ENCODE measurements around the gene BTBD7. TPM values are rescaled to one million over a fixed set of nuclear protein-coding genes. Genes with fewer than 3 reads are reported as not detected.

BTBD7 gene
- total RNA-seq, 4 donors from 2014 or later, result 20.5 to 34.0 (median 25.7) TPM

GRCh38 chr14:93286212-93286890 is 46.5 kb downstream of the BTBD7 start:
- DNase-seq (ENCODE audit: low spot score) (no peak), ATAC-seq (ENCODE audit: low FRiP score) (no peak)
- TF ChIP-seq, protein P1, sequence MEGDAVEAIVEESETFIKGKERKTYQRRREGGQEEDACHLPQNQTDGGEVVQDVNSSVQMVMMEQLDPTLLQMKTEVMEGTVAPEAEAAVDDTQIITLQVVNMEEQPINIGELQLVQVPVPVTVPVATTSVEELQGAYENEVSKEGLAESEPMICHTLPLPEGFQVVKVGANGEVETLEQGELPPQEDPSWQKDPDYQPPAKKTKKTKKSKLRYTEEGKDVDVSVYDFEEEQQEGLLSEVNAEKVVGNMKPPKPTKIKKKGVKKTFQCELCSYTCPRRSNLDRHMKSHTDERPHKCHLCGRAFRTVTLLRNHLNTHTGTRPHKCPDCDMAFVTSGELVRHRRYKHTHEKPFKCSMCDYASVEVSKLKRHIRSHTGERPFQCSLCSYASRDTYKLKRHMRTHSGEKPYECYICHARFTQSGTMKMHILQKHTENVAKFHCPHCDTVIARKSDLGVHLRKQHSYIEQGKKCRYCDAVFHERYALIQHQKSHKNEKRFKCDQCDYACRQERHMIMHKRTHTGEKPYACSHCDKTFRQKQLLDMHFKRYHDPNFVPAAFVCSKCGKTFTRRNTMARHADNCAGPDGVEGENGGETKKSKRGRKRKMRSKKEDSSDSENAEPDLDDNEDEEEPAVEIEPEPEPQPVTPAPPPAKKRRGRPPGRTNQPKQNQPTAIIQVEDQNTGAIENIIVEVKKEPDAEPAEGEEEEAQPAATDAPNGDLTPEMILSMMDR (IDR thresholded peaks at IDR 0.05), result no peak

- TF ChIP-seq, protein P1 (IDR thresholded peaks at IDR 0.05), result no peak
- DNase-seq (ENCODE audit: low spot score) (no peak), ATAC-seq (ENCODE audit: low FRiP score) (no peak)
Observed at GRCh38 chr14:93285044-93285443, 47.8 kb downstream of the BTBD7 start.

DNA sequence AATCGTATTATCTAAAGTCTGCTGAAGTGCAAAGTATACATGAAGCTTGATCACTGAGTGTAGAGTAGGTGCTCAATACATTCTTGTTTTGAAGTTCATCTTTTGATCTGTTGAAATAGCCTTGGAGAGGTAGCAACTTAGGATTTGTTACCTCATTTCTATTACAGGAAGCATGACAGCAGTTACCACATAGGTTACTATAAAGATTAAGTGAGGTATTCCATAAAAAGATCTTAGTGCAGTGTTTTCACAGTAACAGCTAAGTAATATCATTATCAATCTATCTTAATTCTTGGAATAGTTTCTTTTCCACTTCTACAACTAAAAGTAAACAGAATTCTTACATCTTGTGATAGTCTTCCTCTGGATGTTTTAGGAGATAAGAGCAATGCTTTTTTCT is 50.9 kb downstream of the BTBD7 start:
- ATAC-seq (ENCODE audit: low FRiP score), result no peak
- DNase-seq (ENCODE audit: low spot score), result no peak
- TF ChIP-seq, protein P1 (IDR thresholded peaks at IDR 0.05), result no peak

DNA sequence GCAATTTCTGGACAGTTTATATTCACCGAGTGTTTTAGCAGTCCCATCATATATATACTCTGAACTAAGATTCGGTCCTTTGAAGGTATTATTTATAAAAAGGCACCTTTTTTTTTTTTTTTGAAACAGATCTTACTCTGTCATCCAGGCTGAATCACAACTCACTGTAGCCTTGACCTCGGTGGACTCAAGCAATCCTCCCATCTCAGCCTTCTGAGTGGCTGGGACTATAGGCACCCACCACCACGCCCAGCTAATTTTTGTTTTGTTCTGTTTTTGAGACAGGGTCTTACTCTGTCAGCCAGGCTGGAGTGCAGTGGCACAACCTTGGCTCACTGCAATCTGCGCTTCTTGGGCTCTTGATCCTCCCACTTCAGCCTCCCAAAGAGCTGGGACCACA is 52.1 kb downstream of the BTBD7 start:
- no peak for DNase-seq (ENCODE audit: low spot score)
- ATAC-seq (ENCODE audit: low FRiP score), result no peak
- TF ChIP-seq, protein P1 (IDR thresholded peaks at IDR 0.05), result no peak

DNA sequence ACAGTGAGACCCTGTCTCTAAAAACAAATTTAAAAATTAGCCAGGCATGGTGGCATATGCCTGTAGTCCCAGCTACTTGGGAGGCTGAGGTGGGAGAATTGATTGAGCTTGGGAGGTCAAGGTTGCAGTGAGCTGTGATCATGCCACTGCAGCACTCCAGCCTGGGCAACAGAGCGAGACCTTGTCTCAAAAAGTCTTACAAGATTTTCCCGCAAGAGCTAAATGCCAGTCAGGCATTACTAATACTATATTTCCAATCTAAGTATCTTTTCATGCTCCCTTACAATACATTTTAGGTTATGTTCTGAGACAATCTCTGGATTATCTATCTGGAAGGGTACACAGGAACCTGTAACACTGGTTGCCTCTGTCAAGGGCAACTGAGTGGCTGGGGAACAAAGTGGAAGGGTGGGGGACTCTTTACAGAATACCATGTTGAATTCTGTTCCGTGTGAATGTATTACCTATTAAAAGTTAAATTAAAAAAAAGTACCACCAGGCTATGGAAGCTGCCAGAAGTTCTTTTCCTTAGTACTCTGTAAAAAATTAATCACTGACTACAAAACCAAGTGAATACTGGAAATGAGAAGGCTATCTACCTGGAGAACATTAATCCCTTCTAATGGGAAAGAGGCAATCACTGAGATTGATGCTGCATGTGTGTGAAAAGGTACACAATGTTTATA is 56.7 kb downstream of the BTBD7 start:
- TF ChIP-seq, protein P1 (IDR thresholded peaks at IDR 0.05), result no peak

GRCh38 chr14:93274055-93274806 is 58.6 kb downstream of the BTBD7 start:
- DNase-seq (ENCODE audit: low spot score), result no peak
- TF ChIP-seq, protein P1 (IDR thresholded peaks at IDR 0.05), result no peak
- no peak for ATAC-seq (ENCODE audit: low FRiP score)

More for the DNA sequence above, 56.7 kb downstream of the BTBD7 start:
- ATAC-seq (ENCODE audit: low FRiP score) (no peak), DNase-seq (ENCODE audit: low spot score) (no peak)

Measured in omental fat pad (tissue), 4 donors.